H9 (cell line): ENCODE results near the gene PTGER3. TPM values are rescaled to one million over a fixed set of nuclear protein-coding genes. Genes with fewer than 3 reads are reported as not detected.

Experiments
- DNase-seq: peaks from one replicate; pipeline ENCODE4 v3.0.0-alpha.2; 2017
- H2AFZ ChIP-seq: one replicate; pipeline ENCODE4 v1.6.1; 2013; ENCODE audit warnings: mild to moderate bottlenecking, low read length, control low read depth, moderate library complexity
- H2AK5ac ChIP-seq: 2 replicates; pipeline ENCODE4 v1.6.1; 2013; ENCODE audit warnings: low read length, control low read depth, mixed read lengths; ENCODE audit not compliant: insufficient read length
- H2BK120ac ChIP-seq: one replicate; pipeline ENCODE4 v1.6.1; 2013; ENCODE audit warnings: low read depth, mild to moderate bottlenecking, low read length, control low read depth, inconsistent platforms; ENCODE audit not compliant: poor library complexity, severe bottlenecking
- H2BK12ac ChIP-seq: 2 replicates; pipeline ENCODE4 v1.6.1; 2013; ENCODE audit warnings: low read length, control low read depth, mixed read lengths, low read depth; ENCODE audit not compliant: insufficient read length
- H2BK15ac ChIP-seq: 2 replicates; pipeline ENCODE4 v1.6.1; 2013; ENCODE audit warnings: low read depth, low read length, control low read depth
- H2BK20ac ChIP-seq: one replicate; pipeline ENCODE4 v1.6.1; 2013; ENCODE audit warnings: low read depth, mild to moderate bottlenecking, low read length, control low read depth, inconsistent platforms; ENCODE audit not compliant: poor library complexity, severe bottlenecking
- H2BK5ac ChIP-seq: 2 replicates; pipeline ENCODE4 v1.6.1; 2013; ENCODE audit warnings: low read length, control low read depth, mixed read lengths; ENCODE audit not compliant: insufficient read length
- H3K14ac ChIP-seq: 2 replicates; pipeline ENCODE4 v1.6.1; 2013; ENCODE audit warnings: low read length, control low read depth; ENCODE audit not compliant: insufficient read depth
- H3K18ac ChIP-seq: 2 replicates; pipeline ENCODE4 v1.6.1; 2013; ENCODE audit warnings: low read depth, mild to moderate bottlenecking, mixed read lengths, low read length, control low read depth; ENCODE audit not compliant: insufficient read length
- H3K23ac ChIP-seq: 2 replicates; pipeline ENCODE4 v1.6.1; 2013; ENCODE audit warnings: low read length, control low read depth, mixed read lengths, low read depth; ENCODE audit not compliant: insufficient read length
- H3K23me2 ChIP-seq: 2 replicates; pipeline ENCODE4 v1.6.1; 2013; ENCODE audit warnings: low read depth, mild to moderate bottlenecking, mixed read lengths, low read length, control low read depth; ENCODE audit not compliant: insufficient read length, poor library complexity, severe bottlenecking
- H3K27ac ChIP-seq: 2 replicates; pipeline ENCODE4 v1.5.1; 2013; ENCODE audit warnings: low read length, control low read depth, mixed read lengths, low read depth; ENCODE audit not compliant: insufficient read length
- H3K27me3 ChIP-seq: 2 replicates; pipeline ENCODE4 v1.6.1; 2013; ENCODE audit warnings: low read length, control low read depth, inconsistent platforms; ENCODE audit not compliant: insufficient read depth
- H3K4ac ChIP-seq: 2 replicates; pipeline ENCODE4 v1.6.1; 2013; ENCODE audit warnings: low read depth, mild to moderate bottlenecking, control low read depth, inconsistent platforms, low read length, moderate library complexity
- H3K4me1 ChIP-seq: 2 replicates; pipeline ENCODE4 v1.6.1; 2013; ENCODE audit warnings: low read length, control low read depth, inconsistent platforms; ENCODE audit not compliant: insufficient read depth
- H3K4me2 ChIP-seq: 2 replicates; pipeline ENCODE4 v1.6.1; 2013; ENCODE audit warnings: low read length, control low read depth, mixed read lengths; ENCODE audit not compliant: insufficient read length, insufficient read depth
- H3K56ac ChIP-seq: 2 replicates; pipeline ENCODE4 v1.6.1; 2013; ENCODE audit warnings: low read depth, mild to moderate bottlenecking, mixed read lengths, low read length, control low read depth; ENCODE audit not compliant: insufficient read length
- H3K79me1 ChIP-seq: 2 replicates; pipeline ENCODE4 v1.6.1; 2013; ENCODE audit warnings: low read depth, mild to moderate bottlenecking, moderate library complexity, low read length, control low read depth, inconsistent platforms; ENCODE audit not compliant: insufficient read depth, poor library complexity, severe bottlenecking
- H3K79me2 ChIP-seq: 2 replicates; pipeline ENCODE4 v1.6.1; 2013; ENCODE audit warnings: low read length, control low read depth, inconsistent platforms; ENCODE audit not compliant: insufficient read depth
- H3K9ac ChIP-seq: 2 replicates; pipeline ENCODE4 v1.6.1; 2013; ENCODE audit warnings: low read length, control low read depth, mixed read lengths; ENCODE audit not compliant: insufficient read length; ENCODE audit errors: extremely low read depth
- H3K9me3 ChIP-seq: one replicate; pipeline ENCODE4 v1.6.1; 2013; ENCODE audit warnings: low read depth, low read length, inconsistent platforms; ENCODE audit not compliant: control insufficient read depth
- H3T11ph ChIP-seq: one replicate; pipeline ENCODE4 v1.6.1; 2013; ENCODE audit warnings: mild to moderate bottlenecking, low read length, control low read depth, inconsistent platforms
- H4K20me1 ChIP-seq: one replicate; pipeline ENCODE4 v1.6.1; 2013; ENCODE audit not compliant: control insufficient read depth, insufficient read length, insufficient read depth
- H4K5ac ChIP-seq: 2 replicates; pipeline ENCODE4 v1.6.1; 2013; ENCODE audit warnings: low read depth, mild to moderate bottlenecking, mixed read lengths, low read length, control low read depth; ENCODE audit not compliant: insufficient read length
- H4K8ac ChIP-seq: replicated peaks from 2 replicates; pipeline ENCODE4 v1.6.1; 2013; ENCODE audit warnings: low read length, control low read depth, mixed read lengths, low read depth; ENCODE audit not compliant: insufficient read length
- H4K91ac ChIP-seq: 2 replicates; pipeline ENCODE4 v1.6.1; 2013; ENCODE audit warnings: low read depth, mild to moderate bottlenecking, moderate library complexity, mixed read lengths, low read length, control low read depth; ENCODE audit not compliant: insufficient read length
- H3K27ac Mint-ChIP-seq, 3 experiments: 2 replicates in 2 of 3; 3 replicates in 1 of 3; pipeline ENCODE4 v1.8.0; 2020 to 2021; ENCODE audit warnings: mixed read lengths in 3 of 3, mild to moderate bottlenecking in 1 of 3, moderate library complexity in 1 of 3
- H3K27me3 Mint-ChIP-seq: 2 replicates; pipeline ENCODE4 v1.8.0; 2021; ENCODE audit warnings: low read depth, mild to moderate bottlenecking, moderate library complexity, mixed read lengths
- H3K36me3 Mint-ChIP-seq, 3 experiments: 2 replicates in 2 of 3; 3 replicates in 1 of 3; pipeline ENCODE4 v1.8.0; 2020 to 2021; ENCODE audit warnings: low read depth in 3 of 3, mixed read lengths in 3 of 3; ENCODE audit not compliant: insufficient read depth in 1 of 3
- H3K4me1 Mint-ChIP-seq, 2 experiments: 2 replicates each; pipeline ENCODE4 v1.8.0; 2020; ENCODE audit warnings: mixed read lengths in 2 of 2
- H3K4me3 Mint-ChIP-seq, 2 experiments: 2 replicates in 1 of 2; 3 replicates in 1 of 2; pipeline ENCODE4 v1.8.0; 2020 to 2021; ENCODE audit warnings: mild to moderate bottlenecking in 2 of 2, mixed read lengths in 2 of 2, moderate library complexity in 1 of 2
- H3K9me3 Mint-ChIP-seq, 2 experiments: 2 replicates in 1 of 2; 3 replicates in 1 of 2; pipeline ENCODE4 v1.8.0; 2020; ENCODE audit warnings: mild to moderate bottlenecking in 2 of 2, mixed read lengths in 2 of 2, moderate library complexity in 1 of 2
- CTCF ChIP-seq: fragments of 200-600 bp; sonication (generic); conservative IDR thresholded peaks from 3 replicates; pipeline ENCODE4 v1.8.0; 2021; ENCODE audit warnings: antibody characterized with exemption, mild to moderate bottlenecking
- WGBS: extraction: QIAGEN DNeasy Blood & Tissue Kit; methylation state at CpG from one replicate; pipeline ENCODE4 v1.1.7; 2013; ENCODE audit warnings: missing lambda C conversion rate, low lambda C conversion rate, mixed read lengths; ENCODE audit not compliant: insufficient read length; ENCODE audit errors: extremely low coverage; 5-methylcytosine and 5-hydroxymethylcytosine counted together
- total RNA-seq: library from RNA; stranded (reverse); gene quantifications from 2 replicates; pipeline ENCODE4 v1.2.1, GENCODE V29; 2021

PTGER3 gene
- total RNA-seq, 1 experiment from 2014 or later, result 0.26 TPM

GRCh38 chr1:71041806-71042205, 5.8 kb downstream of the PTGER3 start:
- H3T11ph ChIP-seq, result no peak overlapping the region
- no peak overlapping the region for H3K27ac Mint-ChIP-seq

More at GRCh38 chr1:71041806-71042205, 5.8 kb downstream of the PTGER3 start:
- H2BK20ac ChIP-seq, result no peak overlapping the region
- no CpG with 5 or more reads among the region's 2 CpGs for WGBS
- H3K79me1 ChIP-seq, result no peaks in the 10 kb centered on the region
- Mint-ChIP-seq H3K9me3 (no peaks in the 10 kb centered on the region), H3K4me1 (no peaks in the 10 kb centered on the region), H3K27me3 (peaks cover 18% of the 10 kb centered on the region), H3K36me3 (no peaks in the 10 kb centered on the region), H3K4me3 (no peak overlapping the region)
- no peak overlapping the region for H2BK12ac ChIP-seq
- H2AK5ac ChIP-seq, result no peak overlapping the region
- no peak for DNase-seq
- no peaks in the 10 kb centered on the region; the same call in 1 of the 2 replicates for H3K27me3 ChIP-seq
- no peak overlapping the region for H2BK5ac ChIP-seq
- no peak overlapping the region for H3K9ac ChIP-seq
- H3K18ac ChIP-seq, result no peak overlapping the region
- H3K56ac ChIP-seq, result no peak overlapping the region
- H3K14ac ChIP-seq, result no peak overlapping the region
- H4K5ac ChIP-seq, result no peak overlapping the region
- no peaks in the 10 kb centered on the region for H3K4me1 ChIP-seq
- no peak overlapping the region for H2BK120ac ChIP-seq
- no peaks in the 10 kb centered on the region for H3K79me2 ChIP-seq
- H3K23me2 ChIP-seq, result no peaks in the 10 kb centered on the region
- no peaks in the 10 kb centered on the region for H4K20me1 ChIP-seq
- H2BK15ac ChIP-seq, result no peak overlapping the region
- no peak overlapping the region for H4K8ac ChIP-seq
- H3K27ac ChIP-seq, result no peak overlapping the region
- H3K4ac ChIP-seq, result no peak overlapping the region
- H2AFZ ChIP-seq, result no peak overlapping the region
- H3K4me2 ChIP-seq, result no peak overlapping the region
- H3K9me3 ChIP-seq, result no peaks in the 10 kb centered on the region
- H3K23ac ChIP-seq, result no peak overlapping the region
- no peak overlapping the region for H4K91ac ChIP-seq
- no peak for TF ChIP-seq CTCF
